Gastroesophageal sphincter (tissue), 4 donors: ENCODE data around the gene NEDD4L. TPM values are rescaled to one million over a fixed set of nuclear protein-coding genes. Genes with fewer than 3 reads are reported as not detected.

Experiments
- ATAC-seq: fragments of 150-250 bp; one replicate; pipeline ENCODE4 v1.9.1; 2016; ENCODE audit warnings: mild to moderate bottlenecking, moderate library complexity
- H3K27ac ChIP-seq, 4 donors: fragments of 200-600 bp; sonication (generic) in 3 of 4; 1 replicate in 3 of 4; 2 replicates in 1 of 4; pipeline ENCODE4 v1.5.1; 2016 to 2019
- H3K27me3 ChIP-seq: fragments of 200-600 bp; sonication (generic); one replicate; pipeline ENCODE4 v1.5.1; 2019
- H3K36me3 ChIP-seq, 2 donors: fragments of 200-600 bp; sonication (generic); one replicate each; pipeline ENCODE4 v1.5.1; 2019; ENCODE audit warnings: control low read depth in 1 of 2
- H3K4me1 ChIP-seq, 3 donors: fragments of 200-600 bp; sonication (generic); 1 replicate in 2 of 3; 2 replicates in 1 of 3; pipeline ENCODE4 v1.5.1; 2016 to 2019; ENCODE audit warnings: control low read depth in 2 of 3
- H3K4me3 ChIP-seq, 2 donors: fragments of 200-600 bp; sonication (generic); one replicate each; pipeline ENCODE4 v1.5.1; 2019; ENCODE audit warnings: mild to moderate bottlenecking in 1 of 2, moderate library complexity in 1 of 2
- H3K9me3 ChIP-seq, 3 donors: fragments of 200-600 bp; sonication (generic); one replicate each; pipeline ENCODE4 v1.5.1; 2017 to 2019; ENCODE audit warnings: control low read depth in 2 of 3
- EP300 ChIP-seq: sonication (generic); formaldehyde crosslinking; IDR thresholded peaks from one replicate; pipeline ENCODE4 v1.6.1; 2017; ENCODE audit warnings: antibody characterized with exemption, mild to moderate bottlenecking
- POLR2A ChIP-seq, 2 donors: fragments of 450-650 bp; IDR thresholded peaks; one replicate each; pipeline ENCODE4 v1.6.1; 2017; ENCODE audit warnings: antibody characterized with exemption in 2 of 2, mild to moderate bottlenecking in 2 of 2, moderate library complexity in 1 of 2
- POLR2AphosphoS5 ChIP-seq: sonication (generic); formaldehyde crosslinking; IDR thresholded peaks from one replicate; pipeline ENCODE4 v1.6.1; 2017; ENCODE audit warnings: antibody characterized with exemption
- WGBS, 2 donors: methylation state at CpG; one replicate each; pipeline ENCODE4 v1.1.5; 2018; ENCODE audit warnings: low coverage in 1 of 2; 5-methylcytosine and 5-hydroxymethylcytosine counted together
- total RNA-seq, 4 donors: library from RNA; depleted of rRNA; stranded (reverse); fragments of >200 nt; gene quantifications; one replicate each; pipeline ENCODE4 v1.1.0, GENCODE V29; 2016
- TF ChIP-seq, protein P1 (sequence below), 4 experiments: fragments of 200-600 bp in 2 of 4; fragments of 450-650 bp in 2 of 4; sonication (generic) in 1 of 4; IDR thresholded peaks; one replicate each; pipeline ENCODE4 v1.5.1; 2017 to 2019; ENCODE audit warnings: antibody characterized with exemption in 4 of 4, mild to moderate bottlenecking in 2 of 4, moderate library complexity in 2 of 4

The NEDD4L gene
- total RNA-seq, 4 donors from 2014 or later, result 37.0 to 50.9 (median 43.0) TPM

DNA sequence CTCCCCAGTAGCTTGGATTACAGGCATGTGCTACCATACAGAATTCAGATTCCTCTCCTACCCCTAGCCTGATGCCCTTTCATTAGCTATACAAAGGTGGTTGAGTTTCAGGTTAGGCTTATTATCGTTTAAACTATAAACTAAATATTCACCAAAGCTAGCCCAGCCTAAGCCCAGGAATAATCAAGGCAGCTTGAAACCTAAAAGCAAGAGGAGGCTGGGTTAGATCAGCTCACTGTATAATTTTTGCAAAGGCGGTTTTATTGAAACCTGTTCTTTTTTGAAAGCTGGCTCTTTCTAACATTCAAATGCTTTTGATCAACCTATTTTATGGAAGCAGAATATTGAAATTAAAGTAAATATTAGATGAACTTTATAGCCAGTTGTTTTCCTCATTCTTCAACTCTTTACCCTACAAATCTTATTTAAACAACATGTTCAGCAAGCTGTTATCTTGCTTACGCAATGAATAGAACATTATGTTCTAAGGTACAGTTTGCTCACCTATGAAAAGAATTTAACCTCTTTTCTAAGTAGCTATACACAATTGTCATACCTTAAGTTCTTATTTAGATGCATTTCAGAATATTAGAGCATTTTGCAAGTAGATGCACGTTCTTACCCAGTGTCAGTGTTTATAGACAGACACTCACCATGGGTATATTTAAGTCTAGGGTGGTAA lies 241.6 kb downstream of the NEDD4L start:
- 77 to 93% methylated on average over 3 to 4 of the region's 4 CpGs for WGBS, 2 donors
- Histone ChIP-seq H3K4me1 (peaks cover 0 to 59% (median 3%) of the 10 kb centered on the region in 3 donors), H3K27ac (no peak overlapping the region), H3K36me3 (no peaks in the 10 kb centered on the region), H3K4me3 (no peak overlapping the region), H3K27me3 (no peaks in the 10 kb centered on the region), H3K9me3 (no peaks in the 10 kb centered on the region)
- TF ChIP-seq POLR2AphosphoS5 (no peak), EP300 (no peak), POLR2A (IDR thresholded peaks at IDR 0.05) (no peak)
- TF ChIP-seq, protein P1, sequence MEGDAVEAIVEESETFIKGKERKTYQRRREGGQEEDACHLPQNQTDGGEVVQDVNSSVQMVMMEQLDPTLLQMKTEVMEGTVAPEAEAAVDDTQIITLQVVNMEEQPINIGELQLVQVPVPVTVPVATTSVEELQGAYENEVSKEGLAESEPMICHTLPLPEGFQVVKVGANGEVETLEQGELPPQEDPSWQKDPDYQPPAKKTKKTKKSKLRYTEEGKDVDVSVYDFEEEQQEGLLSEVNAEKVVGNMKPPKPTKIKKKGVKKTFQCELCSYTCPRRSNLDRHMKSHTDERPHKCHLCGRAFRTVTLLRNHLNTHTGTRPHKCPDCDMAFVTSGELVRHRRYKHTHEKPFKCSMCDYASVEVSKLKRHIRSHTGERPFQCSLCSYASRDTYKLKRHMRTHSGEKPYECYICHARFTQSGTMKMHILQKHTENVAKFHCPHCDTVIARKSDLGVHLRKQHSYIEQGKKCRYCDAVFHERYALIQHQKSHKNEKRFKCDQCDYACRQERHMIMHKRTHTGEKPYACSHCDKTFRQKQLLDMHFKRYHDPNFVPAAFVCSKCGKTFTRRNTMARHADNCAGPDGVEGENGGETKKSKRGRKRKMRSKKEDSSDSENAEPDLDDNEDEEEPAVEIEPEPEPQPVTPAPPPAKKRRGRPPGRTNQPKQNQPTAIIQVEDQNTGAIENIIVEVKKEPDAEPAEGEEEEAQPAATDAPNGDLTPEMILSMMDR (IDR thresholded peaks at IDR 0.05), result no peak
- ATAC-seq, result no peak

DNA sequence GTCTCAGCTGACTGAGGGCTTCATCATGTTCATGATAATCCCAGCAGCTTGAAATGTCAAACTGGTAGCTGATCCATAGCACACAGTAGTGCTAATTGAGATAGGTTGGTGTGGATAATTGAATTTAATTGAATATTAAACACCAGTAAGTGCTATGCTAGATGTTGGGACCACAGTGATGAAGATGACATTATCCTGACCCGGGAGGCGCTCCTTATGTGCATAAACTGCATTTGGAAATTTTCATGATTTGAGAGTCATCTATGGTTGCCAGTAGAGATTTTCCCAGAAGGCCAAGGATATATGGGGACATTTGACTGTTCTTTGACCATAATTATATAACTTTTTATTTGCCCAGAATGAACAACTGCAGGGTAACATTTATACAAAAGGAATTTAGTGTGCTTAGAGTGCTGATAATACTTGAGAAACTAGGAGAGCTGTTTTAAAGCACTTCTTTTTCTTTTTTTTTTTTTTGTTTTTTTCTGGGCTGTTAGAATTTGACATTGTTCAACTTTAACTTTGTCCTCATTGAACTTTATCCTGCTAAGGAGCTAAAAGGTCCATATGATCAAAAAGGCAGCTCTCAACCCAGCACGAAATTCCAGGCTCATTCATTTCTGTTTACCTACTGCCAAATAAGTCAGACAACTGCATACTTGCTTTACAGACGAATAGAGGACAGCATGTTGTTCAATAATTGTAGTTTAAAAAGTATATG lies 242.8 kb downstream of the NEDD4L start:
- ATAC-seq, result no peak
- 61 to 71% methylated on average over 4 of the region's 4 CpGs for WGBS, 2 donors
- H3K36me3 ChIP-seq, result no peaks in the 10 kb centered on the region
- no peak overlapping the region for H3K27ac ChIP-seq
- no peaks in the 10 kb centered on the region for H3K27me3 ChIP-seq
- peaks cover 0 to 54% (median 3%) of the 10 kb centered on the region in 3 donors for H3K4me1 ChIP-seq
- TF ChIP-seq POLR2AphosphoS5 (no peak), POLR2A (IDR thresholded peaks at IDR 0.05) (no peak), EP300 (no peak)
- TF ChIP-seq, protein P1 (IDR thresholded peaks at IDR 0.05), result no peak
- H3K4me3 ChIP-seq, result no peak overlapping the region
- no peaks in the 10 kb centered on the region for H3K9me3 ChIP-seq

DNA sequence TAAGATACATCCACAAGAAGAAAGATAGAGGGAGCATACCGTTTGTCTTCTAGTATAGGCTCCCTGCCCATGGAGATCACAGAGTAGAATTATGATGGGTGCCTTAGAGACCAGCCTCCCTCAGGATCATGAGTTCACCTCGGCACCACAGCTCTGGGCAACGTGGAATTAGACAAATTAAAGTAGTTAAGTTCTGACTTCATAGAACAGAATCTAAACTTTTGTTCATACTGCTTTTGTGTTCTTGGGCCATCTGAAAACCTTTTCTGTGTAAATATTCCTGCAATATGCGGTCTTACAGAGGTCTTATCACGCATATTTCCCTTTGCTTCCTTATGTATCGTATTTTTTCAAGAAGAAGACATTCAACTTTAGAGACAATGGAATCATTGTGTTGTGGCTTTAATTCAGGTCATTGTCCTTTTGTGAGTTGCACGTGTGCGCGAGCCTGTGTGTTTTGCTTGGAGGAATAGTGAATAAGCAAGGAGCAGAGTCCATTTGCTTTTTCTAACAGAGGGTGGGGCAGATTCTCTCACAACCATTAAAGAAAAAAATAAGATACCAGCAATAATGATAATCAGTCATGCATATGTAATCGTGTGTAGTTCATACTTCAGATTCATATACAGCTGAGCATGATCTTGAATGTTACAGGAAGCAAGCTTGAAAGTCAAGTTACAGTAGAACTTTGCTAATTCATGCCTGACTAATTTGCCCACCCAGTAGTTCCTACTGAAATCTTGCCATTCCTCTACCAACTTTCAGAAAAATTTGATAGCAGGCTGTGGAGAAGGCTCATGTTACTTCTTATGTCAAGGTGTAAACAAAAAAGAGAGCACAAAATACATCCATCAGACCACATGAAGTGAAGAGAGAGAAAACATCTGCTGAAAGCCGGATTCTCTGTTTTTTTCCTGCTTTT lies 243.6 kb downstream of the NEDD4L start:
- Histone ChIP-seq H3K27ac (no peak overlapping the region), H3K27me3 (no peaks in the 10 kb centered on the region), H3K4me1 (peaks cover 0 to 61% (median 3%) of the 10 kb centered on the region in 3 donors), H3K4me3 (no peak overlapping the region), H3K36me3 (no peaks in the 10 kb centered on the region), H3K9me3 (no peaks in the 10 kb centered on the region)
- no peak for TF ChIP-seq EP300
- TF ChIP-seq, protein P1 (IDR thresholded peaks at IDR 0.05), result no peak
- no peak for TF ChIP-seq POLR2A (IDR thresholded peaks at IDR 0.05)
- no peak for TF ChIP-seq POLR2AphosphoS5
- WGBS, 2 donors, result 67 to 81% methylated on average over 8 to 11 of the region's 11 CpGs
- ATAC-seq, result no peak

DNA sequence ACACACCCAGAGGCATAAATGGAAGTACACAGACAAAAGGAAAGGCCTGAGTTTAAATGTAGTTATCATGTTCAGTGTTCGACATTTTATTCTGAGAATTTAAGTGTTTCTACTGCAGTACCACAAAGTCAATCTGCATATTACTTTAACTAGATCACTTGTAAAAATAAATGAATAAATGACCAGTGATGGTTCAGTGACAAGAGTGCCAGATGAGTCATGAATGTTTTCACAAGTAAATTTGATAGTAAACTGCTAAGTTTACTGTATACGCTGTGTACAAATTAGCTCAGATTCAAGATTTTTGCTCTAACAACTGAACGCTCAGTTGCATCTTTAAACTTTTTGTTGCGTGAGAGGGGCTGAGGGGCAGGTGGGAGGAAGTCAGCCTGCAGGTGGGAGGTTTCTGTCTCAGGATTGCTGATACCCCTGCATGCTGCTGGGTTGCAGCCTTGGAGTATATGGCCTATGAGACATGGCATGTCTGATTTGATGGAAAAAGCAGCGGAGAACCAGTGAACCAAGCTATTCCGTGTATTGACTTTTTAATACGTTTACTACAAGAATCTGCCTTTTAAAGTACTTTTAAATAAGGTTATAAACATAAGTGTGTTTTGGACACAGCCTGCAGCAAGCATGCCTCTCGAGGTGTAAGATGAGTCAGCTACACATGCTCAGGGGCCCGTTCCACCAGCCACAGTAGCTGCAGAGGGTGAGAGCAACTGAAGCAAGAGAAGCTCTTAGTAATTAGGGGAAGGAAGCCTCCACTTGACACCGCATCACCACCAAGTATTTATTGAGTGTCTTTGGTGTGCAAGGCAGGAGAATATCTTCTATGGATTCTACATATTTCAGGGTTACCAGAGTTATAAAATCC lies 245.1 kb downstream of the NEDD4L start:
- Histone ChIP-seq H3K27me3 (no peaks in the 10 kb centered on the region), H3K4me1 (peaks cover 0 to 61% (median 3%) of the 10 kb centered on the region in 3 donors), H3K36me3 (no peaks in the 10 kb centered on the region), H3K27ac (no peak overlapping the region), H3K4me3 (no peak overlapping the region), H3K9me3 (no peaks in the 10 kb centered on the region)
- 73 to 86% methylated on average over 7 to 10 of the region's 10 CpGs for WGBS, 2 donors
- no peak for TF ChIP-seq EP300
- no peak for TF ChIP-seq POLR2AphosphoS5
- TF ChIP-seq POLR2A (IDR thresholded peaks at IDR 0.05), result no peak
- TF ChIP-seq, protein P1 (IDR thresholded peaks at IDR 0.05), result no peak
- ATAC-seq, result no peak
